ENCODE measurements around the gene CD160.
"Not testable (repeated sequence)": the region's sequence is repeated elsewhere in the genome, so short reads cannot be mapped to it uniquely, and the experiment has no call there.

Gene CD160

DNA sequence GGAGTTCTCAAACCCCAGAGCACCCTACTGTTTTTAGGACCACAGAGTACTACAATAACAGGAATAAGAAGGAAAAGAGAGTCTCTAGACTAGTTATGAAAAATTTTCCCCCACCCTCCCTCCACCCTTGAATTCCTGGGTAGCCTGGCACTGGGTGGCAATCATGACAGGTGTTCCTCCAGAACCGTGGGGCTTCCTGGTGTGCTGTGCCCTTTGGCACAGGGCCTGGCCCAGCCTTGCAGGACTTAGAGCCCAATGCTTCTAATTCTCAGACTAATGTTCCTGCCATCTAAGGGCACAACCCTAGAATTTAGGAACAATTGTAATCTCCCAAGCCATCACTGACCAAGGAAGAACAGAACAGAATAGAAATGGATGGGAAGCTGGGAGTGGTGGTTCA, 1.5 kb upstream of the CD160 start:
- H3K4me2 ChIP-seq (ENCODE audit: low read length): no peak overlapping the region
- no peaks in the 10 kb centered on the region for H3K9me3 ChIP-seq (ENCODE audit: control insufficient read depth, low read length)
- no peaks in the 10 kb centered on the region for H3K79me2 ChIP-seq
- H3K9ac ChIP-seq: no peak overlapping the region
- no peak overlapping the region for H3K4me3 ChIP-seq (ENCODE audit: low read depth, low read length)
- H3K4me1 ChIP-seq: no peaks in the 10 kb centered on the region
- TF ChIP-seq, protein P1, sequence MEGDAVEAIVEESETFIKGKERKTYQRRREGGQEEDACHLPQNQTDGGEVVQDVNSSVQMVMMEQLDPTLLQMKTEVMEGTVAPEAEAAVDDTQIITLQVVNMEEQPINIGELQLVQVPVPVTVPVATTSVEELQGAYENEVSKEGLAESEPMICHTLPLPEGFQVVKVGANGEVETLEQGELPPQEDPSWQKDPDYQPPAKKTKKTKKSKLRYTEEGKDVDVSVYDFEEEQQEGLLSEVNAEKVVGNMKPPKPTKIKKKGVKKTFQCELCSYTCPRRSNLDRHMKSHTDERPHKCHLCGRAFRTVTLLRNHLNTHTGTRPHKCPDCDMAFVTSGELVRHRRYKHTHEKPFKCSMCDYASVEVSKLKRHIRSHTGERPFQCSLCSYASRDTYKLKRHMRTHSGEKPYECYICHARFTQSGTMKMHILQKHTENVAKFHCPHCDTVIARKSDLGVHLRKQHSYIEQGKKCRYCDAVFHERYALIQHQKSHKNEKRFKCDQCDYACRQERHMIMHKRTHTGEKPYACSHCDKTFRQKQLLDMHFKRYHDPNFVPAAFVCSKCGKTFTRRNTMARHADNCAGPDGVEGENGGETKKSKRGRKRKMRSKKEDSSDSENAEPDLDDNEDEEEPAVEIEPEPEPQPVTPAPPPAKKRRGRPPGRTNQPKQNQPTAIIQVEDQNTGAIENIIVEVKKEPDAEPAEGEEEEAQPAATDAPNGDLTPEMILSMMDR (IDR thresholded peaks at IDR 0.05): no peak
- H3K27me3 ChIP-seq (ENCODE audit: control insufficient read depth, insufficient read depth, low read length): no peaks in the 10 kb centered on the region
- no peaks in the 10 kb centered on the region for H3K36me3 ChIP-seq (ENCODE audit: control insufficient read depth, insufficient read depth, low read length)
- H3K27ac ChIP-seq: no peak overlapping the region
- H2AFZ ChIP-seq: no peak overlapping the region

DNA sequence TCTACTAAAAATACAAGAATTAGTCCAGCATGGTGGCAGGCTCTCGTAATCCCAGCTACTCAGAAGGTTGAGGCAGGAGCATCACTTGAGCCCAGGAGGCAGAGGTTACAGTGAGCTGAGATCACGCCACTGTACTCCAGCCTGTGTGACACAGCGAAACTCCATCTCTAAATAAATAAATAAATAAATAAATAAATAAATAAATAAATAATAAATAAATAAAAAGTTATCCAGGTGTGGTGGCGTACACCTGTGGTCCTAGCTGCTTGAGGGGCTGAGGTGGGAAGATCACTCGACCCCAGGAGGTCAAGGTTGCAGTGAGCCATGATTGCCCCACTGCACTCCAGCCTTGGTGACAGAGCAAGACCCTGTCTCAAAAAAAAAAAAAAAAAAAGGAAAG, 834 bp upstream of the CD160 start:
- not testable (repeated sequence) for H3K27me3 ChIP-seq (ENCODE audit: control insufficient read depth, insufficient read depth, low read length); H3K4me2 ChIP-seq (ENCODE audit: low read length); H3K36me3 ChIP-seq (ENCODE audit: control insufficient read depth, insufficient read depth, low read length); H3K27ac ChIP-seq; H3K9ac ChIP-seq; H3K79me2 ChIP-seq; H3K9me3 ChIP-seq (ENCODE audit: control insufficient read depth, low read length); H3K4me1 ChIP-seq; H2AFZ ChIP-seq; H3K4me3 ChIP-seq (ENCODE audit: low read depth, low read length)

DNA sequence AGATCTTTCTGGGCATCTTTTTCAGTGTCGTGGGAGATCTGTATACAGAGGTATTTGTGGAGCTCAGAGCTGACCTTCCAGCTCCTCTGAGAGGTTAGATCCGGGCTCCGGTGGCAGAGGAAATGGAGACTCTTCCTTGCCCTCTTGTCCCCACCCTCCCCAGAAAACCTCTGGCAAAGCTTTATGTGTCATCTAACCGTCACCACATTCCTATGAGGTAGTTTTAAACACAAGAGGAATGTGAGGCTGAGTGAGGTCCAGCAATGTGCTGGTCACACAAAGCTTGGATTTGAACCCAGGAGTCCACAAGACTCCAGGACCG, 1.2 kb downstream of the CD160 start:
- H3K4me2 ChIP-seq (ENCODE audit: low read length): no peak overlapping the region
- TF ChIP-seq, protein P1 (IDR thresholded peaks at IDR 0.05): no peak
- H3K36me3 ChIP-seq (ENCODE audit: control insufficient read depth, insufficient read depth, low read length): no peaks in the 10 kb centered on the region
- H3K4me3 ChIP-seq (ENCODE audit: low read depth, low read length): no peak overlapping the region
- peak overlapping the region; percentile 78 for H2AFZ ChIP-seq
- no peaks in the 10 kb centered on the region for H3K27me3 ChIP-seq (ENCODE audit: control insufficient read depth, insufficient read depth, low read length)
- H3K79me2 ChIP-seq: no peaks in the 10 kb centered on the region
- H3K27ac ChIP-seq: no peak overlapping the region
- H3K4me1 ChIP-seq: no peaks in the 10 kb centered on the region
- no peak overlapping the region for H3K9ac ChIP-seq
- no peaks in the 10 kb centered on the region for H3K9me3 ChIP-seq (ENCODE audit: control insufficient read depth, low read length)

DNA sequence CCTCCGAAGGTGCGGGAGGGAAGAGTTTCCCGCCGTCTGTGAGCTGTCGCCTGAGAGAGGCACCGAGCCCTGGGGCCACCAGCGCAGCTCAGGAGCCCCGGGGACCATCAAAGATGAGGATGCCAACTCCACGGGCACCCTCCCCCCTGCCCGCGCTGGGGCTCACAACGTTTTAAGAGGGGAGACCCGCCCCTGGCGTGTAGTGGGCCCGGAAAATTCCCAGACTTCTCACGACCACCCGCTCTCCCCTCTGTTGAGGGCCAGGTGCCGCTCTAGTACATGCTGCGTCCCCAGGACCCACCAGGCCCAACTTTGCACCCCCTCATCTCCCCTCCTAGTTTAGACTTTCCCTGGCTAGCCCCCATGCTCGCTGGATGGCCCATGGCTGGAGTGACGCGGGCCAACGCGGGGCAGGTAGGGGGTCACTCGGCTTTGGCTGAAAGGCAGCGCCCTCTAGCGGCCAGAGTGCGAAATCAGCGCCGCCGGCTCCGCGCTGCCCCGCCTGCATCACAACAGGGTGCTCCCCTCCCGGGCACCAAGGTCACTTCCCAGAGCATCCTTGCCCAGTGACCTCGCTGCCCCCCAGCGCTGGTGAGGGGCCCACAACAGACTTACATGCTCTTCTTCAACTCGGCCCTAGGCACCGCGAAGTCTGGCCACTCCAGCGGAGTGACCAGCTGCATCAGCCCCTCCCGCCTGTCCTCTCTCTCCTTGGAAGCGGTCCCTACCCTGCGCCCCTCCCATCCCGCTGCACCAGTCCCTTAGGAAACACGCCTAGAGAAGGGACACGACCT, 1.8 kb downstream of the CD160 start:
- Histone ChIP-seq H3K27ac (no peak overlapping the region), H3K4me2 (ENCODE audit: low read length) (no peak overlapping the region), H3K79me2 (no peaks in the 10 kb centered on the region), H3K36me3 (ENCODE audit: control insufficient read depth, insufficient read depth, low read length) (no peaks in the 10 kb centered on the region), H3K4me1 (no peaks in the 10 kb centered on the region), H2AFZ (peak overlapping the region; percentile 78), H3K4me3 (ENCODE audit: low read depth, low read length) (no peak overlapping the region), H3K9ac (no peak overlapping the region), H3K27me3 (ENCODE audit: control insufficient read depth, insufficient read depth, low read length) (no peaks in the 10 kb centered on the region), H3K9me3 (ENCODE audit: control insufficient read depth, low read length) (no peaks in the 10 kb centered on the region)
- TF ChIP-seq, protein P1 (IDR thresholded peaks at IDR 0.05): peak; percentile 83

DNA sequence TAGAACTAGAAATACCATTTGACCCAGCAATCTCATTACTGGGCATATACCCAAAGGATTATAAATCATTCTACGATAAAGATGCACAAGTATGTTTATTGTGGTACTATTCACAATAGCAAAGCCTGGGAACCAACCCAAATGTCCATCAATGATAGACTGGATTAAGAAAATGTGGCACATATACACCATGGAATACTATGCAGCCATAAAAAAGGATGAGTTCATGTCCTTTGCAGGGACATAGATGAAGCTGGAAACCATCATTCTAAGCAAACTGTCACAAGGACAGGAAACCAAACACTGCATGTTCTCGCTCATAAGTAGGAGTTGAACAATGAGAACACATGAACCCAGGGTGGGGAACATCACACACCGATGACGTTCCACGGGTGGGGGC, 6.9 kb downstream of the CD160 start:
- H3K27me3 ChIP-seq (ENCODE audit: control insufficient read depth, insufficient read depth, low read length); H3K27ac ChIP-seq; H3K4me3 ChIP-seq (ENCODE audit: low read depth, low read length); H2AFZ ChIP-seq; H3K9me3 ChIP-seq (ENCODE audit: control insufficient read depth, low read length); H3K4me2 ChIP-seq (ENCODE audit: low read length); H3K79me2 ChIP-seq; H3K9ac ChIP-seq; H3K36me3 ChIP-seq (ENCODE audit: control insufficient read depth, insufficient read depth, low read length); H3K4me1 ChIP-seq: not testable (repeated sequence)

DNA sequence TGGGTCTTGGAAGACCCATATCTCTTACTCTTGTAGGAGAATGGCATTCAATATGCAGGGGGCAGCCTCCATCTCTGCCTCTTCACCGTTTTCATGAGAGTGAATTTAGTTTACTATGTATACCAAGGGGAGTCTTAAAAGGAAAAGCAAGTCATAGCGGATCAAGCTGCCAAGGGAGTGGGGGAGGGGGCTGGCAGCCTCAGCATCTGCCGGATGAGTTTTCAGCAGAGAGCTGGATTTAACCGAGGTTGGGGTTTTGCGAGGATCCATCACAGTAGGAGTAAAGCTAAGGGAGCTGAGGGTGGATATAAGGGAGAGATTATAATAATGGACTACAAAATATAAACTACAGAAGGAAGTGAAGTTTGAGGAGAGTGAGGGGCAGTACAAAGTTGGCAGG, 9.9 kb downstream of the CD160 start:
- H3K4me3 ChIP-seq (ENCODE audit: low read depth, low read length): no peak overlapping the region
- no peak overlapping the region for H2AFZ ChIP-seq
- H3K27ac ChIP-seq: no peak overlapping the region
- H3K4me1 ChIP-seq: no peaks in the 10 kb centered on the region
- no peak overlapping the region for H3K4me2 ChIP-seq (ENCODE audit: low read length)
- H3K9me3 ChIP-seq (ENCODE audit: control insufficient read depth, low read length): no peaks in the 10 kb centered on the region
- no peak overlapping the region for H3K9ac ChIP-seq
- H3K36me3 ChIP-seq (ENCODE audit: control insufficient read depth, insufficient read depth, low read length): no peaks in the 10 kb centered on the region
- no peaks in the 10 kb centered on the region for H3K27me3 ChIP-seq (ENCODE audit: control insufficient read depth, insufficient read depth, low read length)
- TF ChIP-seq, protein P1 (IDR thresholded peaks at IDR 0.05): no peak
- no peaks in the 10 kb centered on the region for H3K79me2 ChIP-seq

All from parathyroid adenoma (tissue), 2 donors.